VCaP (cell line): Measurements from ENCODE around the gene KRTAP1-3.
A peak's percentile ranks its signal among the peaks of the same experiment; 100 is the strongest.
"Not testable (repeated sequence)": the region's sequence is repeated elsewhere in the genome, so short reads cannot be mapped to it uniquely, and the experiment has no call there.

Source experiments
- H3K27ac ChIP-seq: fragments of 450-650 bp; 2 replicates; pipeline ENCODE4 v1.5.1; 2017
- TF ChIP-seq, protein P1 (sequence below): fragments of 450-650 bp; conservative IDR thresholded peaks from 2 replicates; pipeline ENCODE4 v1.5.1; 2017; ENCODE audit warnings: mild to moderate bottlenecking, moderate library complexity

KRTAP1-3 gene

DNA sequence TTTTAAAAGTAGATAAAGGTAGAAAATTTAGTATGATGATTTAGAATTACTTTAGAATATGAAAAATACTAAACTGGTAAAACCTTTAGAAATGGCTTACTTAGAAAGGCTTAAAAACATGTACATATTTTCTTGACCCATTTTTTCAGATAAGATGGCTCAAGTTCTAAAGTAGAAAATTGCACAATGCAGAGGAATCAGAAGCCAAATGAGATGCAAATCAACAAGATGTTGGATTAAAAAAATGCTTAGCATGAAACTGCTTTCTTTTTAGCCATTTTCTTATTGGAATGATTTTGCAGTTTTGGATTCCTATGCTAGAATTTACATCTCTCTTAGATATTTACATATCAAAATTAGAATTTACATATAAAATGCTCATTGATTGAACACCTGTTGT, 24.2 kb downstream of the KRTAP1-3 start:
- peak overlapping the region; percentile 61 for H3K27ac ChIP-seq
- TF ChIP-seq, protein P1, sequence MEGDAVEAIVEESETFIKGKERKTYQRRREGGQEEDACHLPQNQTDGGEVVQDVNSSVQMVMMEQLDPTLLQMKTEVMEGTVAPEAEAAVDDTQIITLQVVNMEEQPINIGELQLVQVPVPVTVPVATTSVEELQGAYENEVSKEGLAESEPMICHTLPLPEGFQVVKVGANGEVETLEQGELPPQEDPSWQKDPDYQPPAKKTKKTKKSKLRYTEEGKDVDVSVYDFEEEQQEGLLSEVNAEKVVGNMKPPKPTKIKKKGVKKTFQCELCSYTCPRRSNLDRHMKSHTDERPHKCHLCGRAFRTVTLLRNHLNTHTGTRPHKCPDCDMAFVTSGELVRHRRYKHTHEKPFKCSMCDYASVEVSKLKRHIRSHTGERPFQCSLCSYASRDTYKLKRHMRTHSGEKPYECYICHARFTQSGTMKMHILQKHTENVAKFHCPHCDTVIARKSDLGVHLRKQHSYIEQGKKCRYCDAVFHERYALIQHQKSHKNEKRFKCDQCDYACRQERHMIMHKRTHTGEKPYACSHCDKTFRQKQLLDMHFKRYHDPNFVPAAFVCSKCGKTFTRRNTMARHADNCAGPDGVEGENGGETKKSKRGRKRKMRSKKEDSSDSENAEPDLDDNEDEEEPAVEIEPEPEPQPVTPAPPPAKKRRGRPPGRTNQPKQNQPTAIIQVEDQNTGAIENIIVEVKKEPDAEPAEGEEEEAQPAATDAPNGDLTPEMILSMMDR: no peak

DNA sequence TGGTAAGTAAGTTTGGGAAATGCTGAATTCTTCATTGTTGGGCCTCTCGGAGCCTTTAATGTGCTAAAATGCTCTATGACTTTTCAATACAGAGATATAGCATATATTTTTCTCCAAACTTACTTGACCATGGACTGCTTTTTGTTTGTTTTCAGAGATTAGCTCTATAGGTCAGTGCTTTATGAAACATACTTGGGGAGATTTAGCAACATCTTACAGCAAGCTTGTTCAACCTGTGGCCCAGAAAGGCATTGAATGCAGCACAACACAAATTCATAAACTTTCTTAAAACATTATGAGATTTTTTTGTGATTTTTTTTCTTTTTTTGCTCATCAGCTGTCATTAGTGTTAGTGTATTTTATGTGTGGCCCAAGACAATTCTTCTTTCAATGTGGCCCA, 24.7 kb downstream of the KRTAP1-3 start:
- TF ChIP-seq, protein P1: no peak
- H3K27ac ChIP-seq: peak overlapping the region; percentile 61

DNA sequence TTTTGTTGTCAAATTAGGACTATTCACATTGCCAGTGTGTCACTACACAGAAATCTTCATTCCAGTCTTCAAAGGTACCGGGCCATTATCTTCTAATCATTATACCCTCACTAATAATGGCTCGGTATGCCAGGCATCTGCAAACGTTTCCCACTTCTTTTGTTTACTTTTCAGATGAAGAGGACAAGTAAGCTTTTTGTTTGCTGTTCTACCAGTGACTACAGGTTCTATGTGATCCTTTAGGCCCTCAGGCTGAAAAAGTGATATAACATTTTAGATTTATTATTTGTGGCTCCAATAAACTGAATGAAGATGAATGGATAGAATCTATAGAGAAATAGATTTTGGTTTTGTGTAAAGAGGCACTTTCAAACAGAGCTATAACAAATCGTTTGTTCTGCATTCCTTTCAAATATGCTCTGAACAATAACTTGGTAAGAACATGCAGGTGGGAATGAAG, 25.3 kb downstream of the KRTAP1-3 start:
- peak overlapping the region; percentile 61 for H3K27ac ChIP-seq
- TF ChIP-seq, protein P1: no peak

DNA sequence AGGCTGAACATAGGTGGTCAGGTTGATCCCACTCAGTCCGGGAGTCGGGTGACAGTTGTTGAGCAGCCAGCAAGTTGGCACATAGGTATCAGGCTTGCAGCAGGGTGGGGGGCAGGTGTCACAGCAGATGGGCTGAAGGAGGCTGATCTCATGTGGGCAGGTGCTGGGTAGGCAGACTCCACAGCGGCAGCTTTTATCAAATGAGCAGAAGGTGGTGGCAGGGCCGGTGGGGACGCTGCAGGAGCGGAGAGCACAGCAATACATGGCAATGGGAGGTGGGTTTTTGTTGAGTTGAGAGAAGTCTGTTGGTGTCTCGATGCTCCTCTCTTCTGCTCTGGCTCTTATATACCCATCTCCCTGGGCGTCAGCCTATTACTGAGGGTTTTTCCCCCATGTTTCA, 25.9 kb downstream of the KRTAP1-3 start, which contains the start of gene KRTAP3-1:
Gene KRTAP3-1 (minus strand): TSS at position 318 of the 400 bp plus-strand sequence. CDS start 54 bp downstream, at position 264.
- TF ChIP-seq, protein P1: no peak
- H3K27ac ChIP-seq: peak within 1 kb of the TSS; percentile 61

DNA sequence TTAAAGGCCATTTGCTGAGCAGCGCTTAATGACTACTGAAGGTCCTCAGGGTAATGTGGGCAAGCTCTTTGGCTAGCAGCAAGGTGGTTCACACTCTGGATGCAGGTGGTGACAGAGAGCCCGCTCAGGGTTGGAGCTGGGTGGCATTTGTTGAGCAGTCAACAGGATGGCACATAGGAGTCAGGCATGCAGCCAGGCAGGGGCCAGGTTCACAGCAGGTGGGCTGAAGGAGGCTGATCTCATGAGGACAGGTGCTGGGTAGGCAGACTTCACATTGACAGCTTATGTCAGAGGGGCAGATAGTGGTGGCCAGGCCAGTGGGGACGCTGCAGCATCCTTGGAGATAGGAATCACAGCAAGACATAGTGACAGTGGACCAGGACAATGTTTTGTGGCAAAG, 30.3 kb downstream of the KRTAP1-3 start:
- TF ChIP-seq, protein P1: no peak
- H3K27ac ChIP-seq: no peak overlapping the region

DNA sequence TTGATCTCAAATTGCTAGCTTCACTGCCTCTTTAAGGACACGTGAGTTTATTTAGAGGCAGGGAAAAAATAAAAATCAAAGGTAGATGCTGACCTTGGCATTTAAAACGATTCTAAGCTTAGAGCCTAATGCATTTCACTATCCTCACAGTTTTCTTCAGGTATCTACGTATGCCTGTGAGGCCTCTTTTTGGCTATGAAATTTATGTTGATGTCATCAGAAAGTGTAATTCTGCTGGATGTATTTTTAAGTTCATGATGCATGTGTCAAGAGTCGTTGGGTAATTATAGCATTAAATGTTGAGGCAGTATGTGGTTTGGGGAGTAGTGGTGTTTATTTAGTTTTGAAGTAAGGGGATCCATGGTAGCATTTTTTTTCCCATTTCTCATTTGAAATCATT, 30.7 kb downstream of the KRTAP1-3 start:
- H3K27ac ChIP-seq: no peak overlapping the region
- TF ChIP-seq, protein P1: no peak

DNA sequence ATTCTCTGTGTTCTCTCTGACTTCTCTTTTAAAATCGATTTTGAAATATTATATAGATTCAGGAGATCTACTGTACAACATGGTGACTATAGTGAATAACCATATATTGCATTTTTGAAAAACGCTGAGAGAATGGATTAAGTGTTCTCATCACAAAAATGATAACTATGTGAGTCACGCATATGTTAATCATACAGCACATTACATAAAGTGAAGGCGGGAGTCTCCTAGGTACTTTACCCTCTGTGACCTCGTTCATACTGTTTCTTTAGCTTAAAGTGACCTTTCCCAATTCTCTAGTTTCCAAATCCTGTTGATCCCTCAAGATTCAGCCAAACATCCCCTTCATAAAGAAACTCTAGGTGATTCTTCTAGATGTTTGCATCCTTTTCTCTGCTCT, 31.9 kb downstream of the KRTAP1-3 start:
- TF ChIP-seq, protein P1: no peak
- H3K27ac ChIP-seq: no peak overlapping the region

DNA sequence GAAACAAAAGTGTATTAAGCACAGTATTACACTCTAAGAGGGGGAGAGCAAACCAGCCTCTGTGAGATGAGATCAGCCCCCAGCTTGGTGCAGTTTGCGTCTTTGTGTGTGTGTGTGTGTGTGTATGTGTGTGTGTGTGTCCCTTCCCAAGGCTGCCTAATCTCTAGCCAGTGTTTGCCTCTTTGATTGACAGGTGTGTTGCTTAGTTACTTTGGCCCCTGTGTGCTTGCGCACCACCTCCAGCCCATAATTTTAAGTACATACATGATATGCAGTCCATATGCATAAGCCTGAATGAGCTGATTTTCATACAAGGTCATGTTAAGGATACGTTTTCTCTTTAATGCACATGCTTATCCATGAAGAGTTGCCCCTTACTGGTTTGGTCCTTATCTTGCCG, 32.9 kb downstream of the KRTAP1-3 start:
- no peak overlapping the region for H3K27ac ChIP-seq
- TF ChIP-seq, protein P1: no peak

DNA sequence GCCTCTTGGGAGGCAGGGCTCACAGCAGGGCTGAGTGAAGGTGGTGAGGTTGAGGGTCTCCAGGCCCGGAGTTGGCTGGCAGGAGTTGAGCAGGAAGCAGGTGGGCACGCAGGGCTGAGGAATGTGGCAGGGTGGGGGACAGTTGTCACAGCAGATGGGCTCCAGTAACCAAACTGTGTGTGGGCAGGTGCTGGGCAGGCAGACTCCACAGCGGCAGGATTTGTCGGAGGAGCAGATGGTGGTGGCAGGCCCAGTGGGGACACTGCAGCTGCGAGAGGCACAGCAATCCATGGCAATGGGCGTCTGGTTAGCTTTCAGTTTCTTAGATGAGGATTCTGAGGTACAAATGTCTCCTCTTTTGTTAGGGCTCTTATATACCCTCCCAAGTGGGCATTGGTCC, 35.1 kb downstream of the KRTAP1-3 start, which contains the start of gene KRTAP3-2:
Gene KRTAP3-2 (minus strand): TSS at position 344 of the 400 bp plus-strand sequence. CDS start 53 bp downstream, at position 291.
- not testable (repeated sequence) for H3K27ac ChIP-seq
